Panc1 (cell line): ENCODE results near the gene MACROH2A1.

Experiments
- POLR2AphosphoS5 ChIP-seq: IDR thresholded peaks from 2 replicates; pipeline ENCODE4 v1.6.1; 2012; ENCODE audit warnings: mild to moderate bottlenecking, low read depth, low read length, moderate library complexity
- TF ChIP-seq, protein P1 (sequence below), 2 experiments: IDR thresholded peaks; 2 replicates each; pipeline ENCODE4 v1.6.1; 2011 to 2012; ENCODE audit warnings: low read depth in 2 of 2, control low read depth in 1 of 2, low read length in 1 of 2, mild to moderate bottlenecking in 1 of 2, moderate library complexity in 1 of 2; ENCODE audit not compliant: insufficient read depth in 1 of 2
- TF ChIP-seq, protein P2 (sequence below): fragments of 450-650 bp; IDR thresholded peaks from 2 replicates; pipeline ENCODE4 v1.5.1; 2017; ENCODE audit warnings: mild to moderate bottlenecking

DNA sequence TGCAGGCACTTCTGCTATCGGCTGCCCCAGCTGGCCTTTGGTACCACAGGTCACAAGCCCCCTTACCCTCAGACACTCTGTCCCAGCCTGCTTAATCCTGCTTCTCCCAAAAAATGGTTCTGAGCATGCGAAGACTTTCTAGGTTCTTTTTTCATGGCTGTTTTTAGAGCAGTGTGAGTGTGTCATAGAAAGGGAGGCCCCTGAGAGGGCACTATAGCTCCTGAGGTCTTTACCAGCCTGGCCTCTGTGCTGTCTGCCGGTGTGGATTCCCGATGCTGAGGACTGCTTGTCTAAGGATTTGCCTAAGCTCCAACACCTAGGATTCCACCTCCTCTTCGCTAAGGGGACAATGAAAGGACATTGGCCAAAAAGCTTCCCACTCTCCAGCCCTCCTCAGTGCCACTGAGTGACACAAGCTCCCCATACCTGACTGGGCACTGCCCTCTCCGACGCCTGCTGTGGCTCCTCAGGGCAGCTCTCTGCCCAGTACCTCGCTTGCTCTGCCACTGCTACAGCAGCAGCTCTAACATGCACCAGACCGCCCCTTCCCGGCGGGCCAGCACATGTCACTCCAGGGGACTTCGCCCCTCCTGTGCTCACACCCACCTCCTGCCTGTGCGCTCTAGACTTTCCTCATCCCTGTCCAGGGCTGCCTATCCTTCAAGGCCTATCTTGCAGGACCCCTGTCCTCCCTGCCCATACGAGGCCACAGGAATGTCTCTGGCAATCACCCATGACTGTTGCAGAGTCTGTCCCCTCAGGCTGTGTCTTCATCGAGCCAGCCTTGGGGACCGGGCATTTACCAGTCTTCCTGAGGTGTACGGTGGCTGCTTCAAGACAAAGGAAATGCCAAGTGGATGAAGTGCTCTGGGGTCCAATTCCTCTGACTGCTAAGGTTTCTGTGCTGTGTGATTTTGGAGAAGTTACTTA, 21.0 kb downstream of the MACROH2A1 start:
- TF ChIP-seq POLR2AphosphoS5 = no peak
- TF ChIP-seq, protein P1, sequence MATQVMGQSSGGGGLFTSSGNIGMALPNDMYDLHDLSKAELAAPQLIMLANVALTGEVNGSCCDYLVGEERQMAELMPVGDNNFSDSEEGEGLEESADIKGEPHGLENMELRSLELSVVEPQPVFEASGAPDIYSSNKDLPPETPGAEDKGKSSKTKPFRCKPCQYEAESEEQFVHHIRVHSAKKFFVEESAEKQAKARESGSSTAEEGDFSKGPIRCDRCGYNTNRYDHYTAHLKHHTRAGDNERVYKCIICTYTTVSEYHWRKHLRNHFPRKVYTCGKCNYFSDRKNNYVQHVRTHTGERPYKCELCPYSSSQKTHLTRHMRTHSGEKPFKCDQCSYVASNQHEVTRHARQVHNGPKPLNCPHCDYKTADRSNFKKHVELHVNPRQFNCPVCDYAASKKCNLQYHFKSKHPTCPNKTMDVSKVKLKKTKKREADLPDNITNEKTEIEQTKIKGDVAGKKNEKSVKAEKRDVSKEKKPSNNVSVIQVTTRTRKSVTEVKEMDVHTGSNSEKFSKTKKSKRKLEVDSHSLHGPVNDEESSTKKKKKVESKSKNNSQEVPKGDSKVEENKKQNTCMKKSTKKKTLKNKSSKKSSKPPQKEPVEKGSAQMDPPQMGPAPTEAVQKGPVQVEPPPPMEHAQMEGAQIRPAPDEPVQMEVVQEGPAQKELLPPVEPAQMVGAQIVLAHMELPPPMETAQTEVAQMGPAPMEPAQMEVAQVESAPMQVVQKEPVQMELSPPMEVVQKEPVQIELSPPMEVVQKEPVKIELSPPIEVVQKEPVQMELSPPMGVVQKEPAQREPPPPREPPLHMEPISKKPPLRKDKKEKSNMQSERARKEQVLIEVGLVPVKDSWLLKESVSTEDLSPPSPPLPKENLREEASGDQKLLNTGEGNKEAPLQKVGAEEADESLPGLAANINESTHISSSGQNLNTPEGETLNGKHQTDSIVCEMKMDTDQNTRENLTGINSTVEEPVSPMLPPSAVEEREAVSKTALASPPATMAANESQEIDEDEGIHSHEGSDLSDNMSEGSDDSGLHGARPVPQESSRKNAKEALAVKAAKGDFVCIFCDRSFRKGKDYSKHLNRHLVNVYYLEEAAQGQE (IDR thresholded peaks at IDR 0.05; ENCODE audit: insufficient read depth in 1 of 2, low read depth in 2 of 2, low read length in 1 of 2) = no peak
- TF ChIP-seq, protein P2, sequence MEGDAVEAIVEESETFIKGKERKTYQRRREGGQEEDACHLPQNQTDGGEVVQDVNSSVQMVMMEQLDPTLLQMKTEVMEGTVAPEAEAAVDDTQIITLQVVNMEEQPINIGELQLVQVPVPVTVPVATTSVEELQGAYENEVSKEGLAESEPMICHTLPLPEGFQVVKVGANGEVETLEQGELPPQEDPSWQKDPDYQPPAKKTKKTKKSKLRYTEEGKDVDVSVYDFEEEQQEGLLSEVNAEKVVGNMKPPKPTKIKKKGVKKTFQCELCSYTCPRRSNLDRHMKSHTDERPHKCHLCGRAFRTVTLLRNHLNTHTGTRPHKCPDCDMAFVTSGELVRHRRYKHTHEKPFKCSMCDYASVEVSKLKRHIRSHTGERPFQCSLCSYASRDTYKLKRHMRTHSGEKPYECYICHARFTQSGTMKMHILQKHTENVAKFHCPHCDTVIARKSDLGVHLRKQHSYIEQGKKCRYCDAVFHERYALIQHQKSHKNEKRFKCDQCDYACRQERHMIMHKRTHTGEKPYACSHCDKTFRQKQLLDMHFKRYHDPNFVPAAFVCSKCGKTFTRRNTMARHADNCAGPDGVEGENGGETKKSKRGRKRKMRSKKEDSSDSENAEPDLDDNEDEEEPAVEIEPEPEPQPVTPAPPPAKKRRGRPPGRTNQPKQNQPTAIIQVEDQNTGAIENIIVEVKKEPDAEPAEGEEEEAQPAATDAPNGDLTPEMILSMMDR = no peak
